VCaP (cell line): Measurements from ENCODE around the gene DNAJC16.

Source experiments
- H3K27ac ChIP-seq: fragments of 450-650 bp; 2 replicates; pipeline ENCODE4 v1.5.1; 2017
- TF ChIP-seq, protein P1 (sequence below): fragments of 450-650 bp; conservative IDR thresholded peaks from 2 replicates; pipeline ENCODE4 v1.5.1; 2017; ENCODE audit warnings: mild to moderate bottlenecking, moderate library complexity

The DNAJC16 gene

DNA sequence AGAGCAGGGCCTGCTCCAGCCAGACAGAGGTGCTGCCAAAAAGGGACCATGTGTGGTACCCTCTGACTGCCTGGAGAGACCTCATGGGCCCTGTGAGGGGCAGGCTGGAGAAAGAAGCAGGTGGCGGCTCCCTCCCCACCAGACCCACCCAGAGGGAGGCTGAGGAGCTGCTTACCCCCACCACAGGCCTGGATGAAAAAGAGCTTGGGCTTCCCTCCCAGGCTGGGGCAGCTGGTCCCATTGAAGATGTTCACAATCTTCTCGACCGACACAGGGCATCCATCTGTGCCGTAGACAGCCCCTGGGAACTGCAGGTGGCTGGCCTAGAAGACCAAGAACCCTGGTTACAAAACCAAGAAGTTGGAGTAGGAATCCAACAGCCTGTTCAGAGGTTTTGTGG is 22.2 kb upstream of the DNAJC16 start:
- TF ChIP-seq, protein P1, sequence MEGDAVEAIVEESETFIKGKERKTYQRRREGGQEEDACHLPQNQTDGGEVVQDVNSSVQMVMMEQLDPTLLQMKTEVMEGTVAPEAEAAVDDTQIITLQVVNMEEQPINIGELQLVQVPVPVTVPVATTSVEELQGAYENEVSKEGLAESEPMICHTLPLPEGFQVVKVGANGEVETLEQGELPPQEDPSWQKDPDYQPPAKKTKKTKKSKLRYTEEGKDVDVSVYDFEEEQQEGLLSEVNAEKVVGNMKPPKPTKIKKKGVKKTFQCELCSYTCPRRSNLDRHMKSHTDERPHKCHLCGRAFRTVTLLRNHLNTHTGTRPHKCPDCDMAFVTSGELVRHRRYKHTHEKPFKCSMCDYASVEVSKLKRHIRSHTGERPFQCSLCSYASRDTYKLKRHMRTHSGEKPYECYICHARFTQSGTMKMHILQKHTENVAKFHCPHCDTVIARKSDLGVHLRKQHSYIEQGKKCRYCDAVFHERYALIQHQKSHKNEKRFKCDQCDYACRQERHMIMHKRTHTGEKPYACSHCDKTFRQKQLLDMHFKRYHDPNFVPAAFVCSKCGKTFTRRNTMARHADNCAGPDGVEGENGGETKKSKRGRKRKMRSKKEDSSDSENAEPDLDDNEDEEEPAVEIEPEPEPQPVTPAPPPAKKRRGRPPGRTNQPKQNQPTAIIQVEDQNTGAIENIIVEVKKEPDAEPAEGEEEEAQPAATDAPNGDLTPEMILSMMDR: no peak
- H3K27ac ChIP-seq: no peak overlapping the region

DNA sequence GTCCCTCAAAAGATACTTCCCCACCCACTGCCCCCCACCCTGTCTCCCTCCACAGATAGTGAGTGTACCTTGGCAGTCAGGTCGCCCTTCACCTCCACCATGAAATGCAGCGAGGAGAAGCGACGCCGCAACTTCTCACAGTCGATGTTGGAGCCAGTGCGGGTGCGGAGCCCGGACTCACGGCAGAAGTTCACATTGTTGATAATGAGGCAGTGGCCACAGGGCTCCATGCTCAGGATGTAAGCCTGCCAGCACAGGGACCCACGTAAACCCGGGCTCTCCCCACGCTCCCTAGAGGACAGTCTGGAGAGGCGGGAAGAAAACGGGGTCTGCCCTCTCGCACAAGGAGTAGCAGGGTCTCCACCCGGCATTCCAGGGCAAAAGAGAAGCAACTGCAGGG is 19.8 kb upstream of the DNAJC16 start:
- no peak overlapping the region for H3K27ac ChIP-seq
- TF ChIP-seq, protein P1: no peak

DNA sequence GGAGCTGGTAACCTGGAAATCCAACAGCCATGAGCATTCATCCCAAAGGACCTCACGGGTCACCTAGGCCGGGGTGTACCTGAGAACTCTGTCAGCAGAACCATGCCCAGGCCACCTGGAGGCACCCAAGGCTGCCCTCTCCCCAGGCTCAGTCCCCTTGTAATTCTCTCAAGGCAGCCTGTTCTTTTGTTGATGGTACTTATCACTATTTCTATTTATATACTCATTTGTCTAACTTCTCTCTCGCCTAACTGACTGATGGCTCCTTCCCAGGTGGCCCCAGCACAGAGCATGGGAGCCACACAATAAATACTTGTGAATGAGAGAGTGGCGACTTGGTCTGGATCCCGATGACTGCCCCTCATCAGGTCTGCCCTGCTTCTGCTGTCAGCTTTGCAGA is 19.4 kb upstream of the DNAJC16 start:
- TF ChIP-seq, protein P1: no peak
- no peak overlapping the region for H3K27ac ChIP-seq

DNA sequence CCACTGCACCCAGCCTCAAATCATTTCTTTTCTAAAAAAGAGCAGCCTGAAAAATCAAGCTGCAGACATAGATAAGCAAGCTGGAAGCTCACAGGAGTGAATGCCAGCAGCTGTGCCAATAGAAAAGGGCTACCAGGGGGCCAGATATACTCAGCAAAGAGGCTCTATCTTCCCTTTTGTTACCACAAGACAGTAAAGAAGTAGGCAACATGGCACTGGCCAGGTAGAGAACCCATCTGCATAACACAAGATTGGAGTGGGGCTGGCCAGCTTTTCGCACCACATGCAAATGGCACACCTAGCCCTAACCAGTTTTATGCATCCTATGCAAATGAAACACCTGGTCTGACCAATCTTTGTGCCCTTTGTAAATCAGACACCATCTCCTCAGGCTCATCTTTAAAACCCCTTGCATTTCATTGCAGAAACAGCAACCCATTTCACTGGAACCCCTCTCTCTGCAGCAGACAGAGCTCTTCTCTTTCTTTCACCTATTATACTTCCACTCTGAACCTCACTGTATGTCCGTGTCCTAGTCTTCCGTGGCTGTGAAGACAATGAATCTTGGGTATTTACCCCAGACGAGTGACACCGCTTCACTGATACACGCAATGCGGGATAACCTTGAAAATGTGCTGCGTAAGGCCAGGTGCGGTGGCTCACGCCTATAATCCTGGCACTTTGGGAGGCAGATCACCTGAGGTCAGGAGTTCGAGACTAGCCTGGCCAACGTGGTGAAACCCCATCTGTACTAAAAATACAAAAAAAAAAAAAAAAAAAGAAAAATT is 17.8 kb upstream of the DNAJC16 start:
- no peak overlapping the region for H3K27ac ChIP-seq
- TF ChIP-seq, protein P1: no peak

DNA sequence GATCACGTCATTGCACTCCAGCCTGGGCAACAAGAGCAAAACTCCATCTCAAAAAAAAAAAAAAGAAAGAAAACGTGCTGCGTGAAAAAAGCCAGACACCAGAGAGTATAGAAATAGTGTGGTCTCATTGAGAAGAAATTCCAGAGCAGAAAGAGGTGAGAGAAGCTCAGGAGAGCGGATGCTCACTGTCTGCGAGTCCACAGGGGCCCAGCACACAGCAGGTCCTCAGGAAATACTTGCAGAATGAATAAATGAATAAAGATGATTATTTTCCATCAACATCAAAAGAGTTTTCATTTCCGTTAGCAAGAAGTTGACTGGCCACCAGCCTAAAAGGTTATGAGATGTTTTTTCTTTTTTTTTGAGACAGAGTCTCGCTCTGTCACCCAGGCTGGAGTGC is 17.1 kb upstream of the DNAJC16 start:
- H3K27ac ChIP-seq: no peak overlapping the region
- TF ChIP-seq, protein P1: no peak

DNA sequence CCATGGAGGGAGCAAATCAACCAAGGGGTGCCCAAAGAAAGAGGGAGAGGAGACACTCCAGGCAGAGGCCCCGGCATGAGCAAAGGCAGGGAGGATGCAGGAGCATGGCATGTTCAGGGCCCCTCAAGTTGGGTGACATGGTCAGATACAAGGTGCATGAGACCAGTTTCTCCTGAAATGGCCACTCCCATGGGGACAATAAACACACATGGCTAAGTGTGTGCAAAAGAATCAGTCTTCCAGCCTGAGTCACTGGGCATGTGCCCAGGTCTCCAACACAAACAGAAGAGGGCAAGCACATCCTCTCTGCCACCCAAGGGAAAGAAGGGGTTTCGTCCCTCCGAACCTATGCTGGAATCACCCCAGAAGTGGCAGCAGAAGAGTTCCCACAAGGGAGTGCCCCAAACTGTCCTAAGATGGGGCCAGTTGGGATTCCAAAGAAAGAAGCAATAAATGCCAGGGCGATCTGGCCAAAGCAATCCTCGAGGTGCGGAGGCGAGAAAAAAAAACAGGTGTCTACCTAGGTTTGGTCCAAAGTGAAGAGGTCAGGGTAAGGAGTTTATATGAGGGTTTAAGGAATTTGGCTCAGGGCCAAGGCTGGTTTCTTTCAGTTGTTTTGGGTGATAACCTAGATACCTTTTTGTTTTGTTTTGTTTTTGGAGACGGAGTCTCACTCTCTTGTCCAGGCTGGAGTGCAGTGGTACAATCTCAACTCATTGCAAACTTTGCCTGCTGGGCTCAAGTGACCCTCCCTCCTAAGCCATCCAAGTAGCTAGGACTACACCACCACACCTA is 15.8 kb upstream of the DNAJC16 start:
- H3K27ac ChIP-seq: no peak overlapping the region
- TF ChIP-seq, protein P1: no peak

DNA sequence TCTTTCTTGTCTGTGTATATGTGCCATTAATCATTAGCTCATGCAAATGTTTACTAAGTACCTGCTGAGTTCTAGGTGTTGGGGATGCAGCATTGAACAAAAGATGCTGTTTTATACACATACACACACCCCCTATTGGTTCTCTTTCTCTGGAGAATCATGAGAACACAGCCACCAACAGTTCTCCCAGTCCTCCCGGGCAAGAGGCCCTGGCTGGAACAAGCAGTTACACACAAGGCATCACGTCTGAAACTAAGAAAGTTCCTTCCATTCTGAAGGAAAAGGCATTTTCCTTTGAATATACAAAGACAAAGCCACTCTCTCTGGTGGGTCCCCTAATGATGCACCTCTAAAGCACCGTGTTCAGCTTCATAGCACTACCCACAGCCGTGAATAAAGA is 13.5 kb upstream of the DNAJC16 start:
- H3K27ac ChIP-seq: no peak overlapping the region
- TF ChIP-seq, protein P1: no peak
